ENCODE data around the gene SESTD1. TPM values are rescaled to one million over a fixed set of nuclear protein-coding genes. Genes with fewer than 3 reads are reported as not detected.

The SESTD1 gene
- total RNA-seq, 1 experiment from 2014 or later: 208 TPM

GRCh38 chr2:179186126-179186525, 78.5 kb downstream of the SESTD1 start:
- no TSS peak for BruUV-seq (replicated peaks)

GRCh38 chr2:179184610-179185009, 80.0 kb downstream of the SESTD1 start:
- no peaks in the 10 kb centered on the region for H3K27me3 ChIP-seq (ENCODE audit: insufficient read depth, low read depth)
- H3K4me3 ChIP-seq: no peak overlapping the region
- ChIA-PET POLR2A (ENCODE audit: unreplicated experiment) (no interaction called here), CTCF (interaction anchor here (0.5 to 0.6 kb wide), 3 partner anchors 31 to 282 kb away, joined by 3 to 15 read pairs (median 4); no protein-coding TSS in a partner anchor)
- peaks cover 4% of the 10 kb centered on the region; the same call in 1 of the 2 replicates for H3K36me3 ChIP-seq (ENCODE audit: low read depth)
- H3K4me2 ChIP-seq: no peak overlapping the region
- intact Hi-C loops (cut with micrococcal nuclease; ENCODE audit: unreplicated experiment): no loop called here
- DNase-seq: no peak
- no TSS peak for BruUV-seq (replicated peaks)
- H4K20me1 ChIP-seq (ENCODE audit: insufficient read depth): peaks cover 6% of the 10 kb centered on the region; the same call in 1 of the 2 replicates
- no peak overlapping the region for H3K27ac ChIP-seq
- no peak overlapping the region for H2AFZ ChIP-seq
- H3F3A ChIP-seq (ENCODE audit: insufficient read depth, low read depth): 0 out of 2 replicates have a peak, but pooled peaks cover 3% of the 10 kb centered on the region
- H3K4me1 ChIP-seq (replicated peaks; ENCODE audit: insufficient read depth): no peaks in the 10 kb centered on the region
- no peak for TF ChIP-seq CTCF (conservative IDR thresholded peaks at IDR 0.05)
- TF ChIP-seq EZH2 (IDR thresholded peaks at IDR 0.05; ENCODE audit: low read depth): no peak
- 0 out of 2 replicates have a peak, but pooled peaks cover under 1% of the 10 kb centered on the region for H3K9me3 ChIP-seq (ENCODE audit: insufficient read depth, low read depth)
- peaks cover 35% of the 10 kb centered on the region for H3K79me2 ChIP-seq (ENCODE audit: low read depth)
- H3K9me2 ChIP-seq (ENCODE audit: insufficient read depth): no peaks in the 10 kb centered on the region

More at GRCh38 chr2:179186126-179186525, 78.5 kb downstream of the SESTD1 start:
- H3K4me2 ChIP-seq: no peak overlapping the region
- ChIA-PET CTCF (no interaction called here), POLR2A (ENCODE audit: unreplicated experiment) (no interaction called here)
- peaks cover 6% of the 10 kb centered on the region for H3K36me3 ChIP-seq (ENCODE audit: low read depth)
- no peak for DNase-seq
- H3K27me3 ChIP-seq (ENCODE audit: insufficient read depth, low read depth): no peaks in the 10 kb centered on the region
- peaks cover 12% of the 10 kb centered on the region; the same call in 1 of the 2 replicates for H3K9me3 ChIP-seq (ENCODE audit: insufficient read depth, low read depth)
- no peak overlapping the region for H2AFZ ChIP-seq
- peaks cover 50% of the 10 kb centered on the region for H3K79me2 ChIP-seq (ENCODE audit: low read depth)
- no peak overlapping the region for H3K27ac ChIP-seq
- 0 out of 2 replicates have a peak, but pooled peaks cover 3% of the 10 kb centered on the region for H3F3A ChIP-seq (ENCODE audit: insufficient read depth, low read depth)
- no peak for TF ChIP-seq CTCF (conservative IDR thresholded peaks at IDR 0.05)
- no peak for TF ChIP-seq EZH2 (IDR thresholded peaks at IDR 0.05; ENCODE audit: low read depth)
- peaks cover 6% of the 10 kb centered on the region; the same call in 1 of the 2 replicates for H4K20me1 ChIP-seq (ENCODE audit: insufficient read depth)
- intact Hi-C loops (cut with micrococcal nuclease; ENCODE audit: unreplicated experiment): no loop called here
- H3K4me1 ChIP-seq (replicated peaks; ENCODE audit: insufficient read depth): no peaks in the 10 kb centered on the region
- no peaks in the 10 kb centered on the region for H3K9me2 ChIP-seq (ENCODE audit: insufficient read depth)
- no peak overlapping the region for H3K4me3 ChIP-seq

GRCh38 chr2:179181002-179181401, 83.6 kb downstream of the SESTD1 start:
- ChIA-PET POLR2A (ENCODE audit: unreplicated experiment) (no interaction called here), CTCF (no interaction called here)
- no TSS peak for BruUV-seq (replicated peaks)
- Histone ChIP-seq H3F3A (ENCODE audit: insufficient read depth, low read depth) (0 out of 2 replicates have a peak, but pooled peaks cover under 1% of the 10 kb centered on the region), H2AFZ (no peak overlapping the region), H3K4me1 (replicated peaks; ENCODE audit: insufficient read depth) (no peaks in the 10 kb centered on the region), H3K27me3 (ENCODE audit: insufficient read depth, low read depth) (no peaks in the 10 kb centered on the region), H3K4me3 (no peak overlapping the region), H3K27ac (no peak overlapping the region), H3K9me2 (ENCODE audit: insufficient read depth) (no peaks in the 10 kb centered on the region), H3K79me2 (ENCODE audit: low read depth) (peaks cover under 1% of the 10 kb centered on the region), H3K4me2 (no peak overlapping the region), H3K9me3 (ENCODE audit: insufficient read depth, low read depth) (no peaks in the 10 kb centered on the region), H3K36me3 (ENCODE audit: low read depth) (peaks cover 4% of the 10 kb centered on the region; the same call in 1 of the 2 replicates), H4K20me1 (ENCODE audit: insufficient read depth) (no peaks in the 10 kb centered on the region)
- intact Hi-C loops (cut with micrococcal nuclease; ENCODE audit: unreplicated experiment): no loop called here
- no peak for DNase-seq
- TF ChIP-seq EZH2 (IDR thresholded peaks at IDR 0.05; ENCODE audit: low read depth) (no peak), CTCF (conservative IDR thresholded peaks at IDR 0.05) (no peak)
